ENCODE data around the gene PTCD2.

Gene PTCD2

DNA sequence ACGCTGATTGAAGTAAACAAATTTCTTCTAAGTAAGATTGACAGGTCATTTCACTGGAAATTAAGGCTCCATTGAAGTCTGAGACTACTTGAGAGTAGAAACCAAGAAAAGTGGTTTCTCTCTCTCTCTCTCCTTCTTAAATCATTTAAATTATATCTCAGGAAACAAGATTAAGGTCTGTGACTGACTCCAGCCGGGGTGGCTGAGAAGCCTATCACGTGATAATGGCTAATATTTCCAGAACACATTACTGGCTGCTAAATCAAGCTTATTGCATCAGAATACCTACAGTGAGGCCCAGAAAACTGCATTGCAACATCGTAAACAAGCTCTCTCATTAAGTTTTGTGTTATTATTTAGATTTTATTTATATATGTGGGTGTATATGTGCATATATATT, 88.4 kb downstream of the PTCD2 start:
- in situ Hi-C loops (cut with HindIII; ENCODE audit: low sequenced_read_pairs), result no loop called here

DNA sequence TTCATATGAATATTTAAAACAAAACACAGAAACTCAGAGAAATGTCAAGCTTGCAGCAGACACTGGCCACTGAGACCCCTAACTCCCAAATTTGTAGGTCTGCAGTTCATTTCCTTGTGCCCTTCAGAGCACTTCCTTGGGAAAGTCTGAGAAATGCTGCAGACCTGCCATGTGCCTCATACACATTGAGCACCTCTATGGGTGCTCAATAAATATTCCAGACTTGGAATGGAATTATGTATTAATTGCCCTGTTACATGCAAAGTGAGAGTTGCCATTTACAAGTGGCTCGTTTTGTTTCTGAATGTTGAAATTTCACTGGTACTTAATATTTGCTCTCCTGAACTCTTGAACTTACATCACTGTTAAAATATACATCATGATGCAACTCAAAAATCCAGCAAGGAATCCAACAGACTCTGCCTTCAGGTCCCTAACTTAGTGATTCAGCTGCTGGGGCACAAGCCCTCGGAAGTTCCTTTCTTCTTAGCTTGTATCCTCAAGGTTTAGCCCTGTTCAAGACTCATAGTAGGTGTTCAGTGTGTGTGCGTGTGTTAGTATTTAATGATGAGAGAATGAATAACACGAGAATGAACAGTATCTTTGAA, 90.6 kb downstream of the PTCD2 start:
- in situ Hi-C loops (cut with HindIII; ENCODE audit: low sequenced_read_pairs), result no loop called here

DNA sequence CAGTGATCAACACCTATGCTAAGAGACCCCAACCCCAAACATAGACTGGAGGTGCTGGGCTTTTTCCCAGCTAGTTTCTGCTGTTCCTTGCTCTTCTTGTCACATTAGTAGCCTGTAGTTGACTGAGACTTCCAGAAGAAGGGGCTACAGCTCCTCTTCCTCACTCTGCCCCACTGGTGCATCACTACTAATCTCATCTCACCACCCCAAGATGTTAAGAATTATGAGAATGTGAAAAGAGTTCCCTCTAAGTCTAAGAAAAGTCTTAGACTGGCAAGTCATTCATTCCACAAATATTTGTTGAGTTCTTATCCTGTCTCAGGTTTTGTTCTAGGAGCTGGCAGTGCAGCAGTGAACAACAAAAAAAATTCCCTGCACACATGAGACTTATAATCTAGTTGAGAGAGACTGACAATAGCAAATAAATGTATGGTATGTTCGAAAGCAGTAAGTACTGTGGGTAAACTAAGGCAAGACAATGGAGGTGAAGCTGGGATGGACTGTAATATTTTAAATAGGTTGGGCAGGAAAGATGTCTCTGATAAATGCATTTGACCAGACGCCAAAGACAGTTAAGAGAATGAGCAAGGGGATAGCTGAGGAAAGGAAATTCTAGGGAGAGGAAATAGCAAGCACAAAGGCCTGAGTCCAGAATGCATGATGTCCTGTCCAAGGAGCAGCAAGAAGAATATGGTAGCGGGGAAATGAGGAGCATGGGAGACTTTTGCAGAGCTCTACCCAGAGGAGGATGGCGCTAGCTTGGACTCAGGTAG, 92.3 kb downstream of the PTCD2 start:
- in situ Hi-C loops (cut with HindIII; ENCODE audit: low sequenced_read_pairs), result no loop called here

DNA sequence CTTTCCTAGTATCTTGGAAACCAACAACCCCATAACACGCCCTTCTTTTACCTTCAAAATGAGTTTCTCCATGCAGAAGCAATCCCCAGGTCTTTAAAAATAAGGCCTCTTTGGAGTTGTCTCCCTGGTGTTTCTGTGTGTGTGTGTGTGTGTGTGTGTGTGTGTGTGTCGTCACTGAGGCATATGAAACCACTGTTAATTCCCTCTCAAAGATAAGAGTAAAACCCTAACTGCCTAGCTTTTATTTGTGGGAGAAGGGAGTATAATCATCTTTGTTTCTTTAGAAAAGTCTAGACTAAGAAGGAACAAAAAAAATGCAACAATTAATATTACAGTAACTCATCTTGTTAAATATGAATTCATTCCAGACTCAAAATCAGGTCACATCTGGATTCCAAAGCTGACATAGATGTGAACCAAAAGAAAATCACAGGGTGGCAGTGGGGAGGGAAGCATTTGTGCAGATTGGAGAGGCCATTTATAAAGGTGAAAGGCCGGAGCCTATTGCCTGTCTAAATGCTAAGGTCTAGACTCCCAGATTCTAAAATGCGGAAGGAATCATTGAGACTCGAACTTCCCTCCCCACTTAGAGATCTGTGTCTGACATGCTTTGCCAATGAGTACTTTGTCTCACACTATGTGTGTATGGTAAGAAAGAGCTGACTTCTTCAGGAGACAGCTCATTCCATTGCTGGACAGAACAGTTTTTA, 95.6 kb downstream of the PTCD2 start:
- in situ Hi-C loops (cut with HindIII; ENCODE audit: low sequenced_read_pairs), result no loop called here

DNA sequence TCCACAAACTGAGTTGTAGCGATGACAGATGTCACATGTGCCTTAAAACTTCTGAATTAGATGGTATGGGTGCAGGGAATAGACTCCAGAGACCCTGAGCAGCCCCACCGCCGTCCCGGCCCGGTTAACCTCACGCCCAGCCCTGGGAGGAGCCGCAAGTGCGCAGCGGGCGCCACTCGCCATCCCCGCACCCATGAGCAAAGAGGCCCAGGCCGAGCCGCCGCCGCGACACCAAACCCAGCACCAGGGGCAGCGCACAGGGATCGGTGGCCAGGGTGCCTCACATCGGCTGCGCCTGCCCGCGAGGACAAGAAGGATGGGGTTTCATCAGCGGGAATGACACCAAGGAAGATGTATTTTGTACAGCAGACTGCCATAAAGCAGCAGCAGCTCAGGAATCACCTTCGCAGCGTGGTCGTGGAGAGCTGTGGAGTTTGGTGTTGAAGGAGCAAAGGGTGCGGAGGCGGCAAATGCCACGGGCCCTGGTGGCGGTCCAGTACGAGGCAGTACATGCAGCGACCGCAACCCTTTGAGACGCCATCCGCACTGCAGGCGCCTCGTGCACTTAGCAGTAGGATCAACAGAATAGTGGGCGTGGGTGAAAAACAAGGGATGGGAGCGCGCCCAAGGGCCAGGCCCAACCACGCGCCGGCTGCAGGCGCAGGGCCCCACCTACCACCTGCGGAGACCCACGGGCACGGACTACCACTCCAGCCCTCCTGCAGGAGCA, 97.3 kb downstream of the PTCD2 start:
- in situ Hi-C loops (cut with HindIII; ENCODE audit: low sequenced_read_pairs), result no loop called here
